ENCODE results near the gene LGALS3BP. TPM values are rescaled to one million over a fixed set of nuclear protein-coding genes. Genes with fewer than 3 reads are reported as not detected.

LGALS3BP gene
- total and polyA plus RNA-seq, 2 of the 8 experiments (the other 6 are each of a cell fraction or from before 2014, with no cell fraction given): 56.1 to 61.6 TPM

DNA sequence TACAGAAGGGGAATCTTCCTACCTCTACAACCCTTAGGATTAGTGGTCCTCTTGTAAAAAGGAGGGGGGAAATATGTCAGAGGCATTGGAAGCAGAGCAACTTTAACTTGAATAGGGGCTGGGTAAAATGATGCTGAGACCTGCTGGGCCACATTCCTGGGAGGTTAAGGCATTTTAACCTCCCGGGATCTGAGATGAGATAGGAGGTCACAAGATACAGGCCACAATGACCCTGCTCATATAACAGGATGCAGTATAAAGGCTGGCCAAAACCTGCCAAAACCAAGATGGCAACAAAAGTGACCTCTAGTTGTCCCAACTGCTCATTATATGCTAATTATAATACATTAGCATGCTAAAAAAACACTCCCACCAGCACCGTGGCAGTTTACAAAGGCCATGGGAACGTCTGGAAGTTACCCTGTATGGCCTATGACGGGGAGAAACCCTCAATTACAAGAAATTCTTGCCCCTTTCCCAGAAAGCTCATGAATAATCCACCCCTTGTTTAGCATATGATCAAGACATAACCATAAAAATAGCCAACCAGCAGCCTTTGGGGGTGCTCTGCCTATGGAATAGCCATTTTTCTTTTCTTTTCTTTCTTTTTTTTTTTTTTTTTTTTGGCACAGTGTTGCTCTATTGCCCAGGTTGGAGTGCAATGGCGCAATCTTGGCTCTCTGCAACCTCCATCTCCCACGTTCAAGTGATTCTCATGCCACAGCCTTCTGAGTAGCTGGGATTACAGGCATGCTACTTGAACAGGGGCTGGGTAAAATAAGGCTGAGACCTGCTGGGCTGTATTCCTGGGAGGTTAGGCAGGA lies 38.0 kb upstream of the LGALS3BP start:
- Histone ChIP-seq H3K14ac (ENCODE audit: insufficient read length) (no peak overlapping the region), H3K56ac (replicated peaks; ENCODE audit: insufficient read length, low read depth, low read length) (no peak overlapping the region), H4K20me1 (replicated peaks in 1 of 2; ENCODE audit: control insufficient read depth in 1 of 2, insufficient read depth in 2 of 2, low read length in 2 of 2) (no peaks in the 10 kb centered on the region), H2AFZ (ENCODE audit: low read length) (no peak overlapping the region), H2BK120ac (replicated peaks; ENCODE audit: low read depth, low read length) (no peak overlapping the region), H3K4ac (replicated peaks; ENCODE audit: insufficient read length, low read depth, low read length) (no peak overlapping the region), H3K4me2 (ENCODE audit: insufficient read depth in 1 of 2, low read depth in 2 of 2, low read length in 2 of 2) (no peak overlapping the region), H2BK15ac (ENCODE audit: low read length) (no peak overlapping the region), H2BK20ac (ENCODE audit: low read length) (no peak overlapping the region), H2AK5ac (ENCODE audit: low read depth, low read length) (no peak overlapping the region), H3K79me2 (ENCODE audit: control insufficient read depth in 1 of 2, insufficient read depth in 2 of 2, low read length in 2 of 2) (no peaks in the 10 kb centered on the region), H3K4me1 (replicated peaks in 1 of 4; ENCODE audit: control insufficient read depth in 3 of 4, insufficient read depth in 4 of 4, low read length in 3 of 4) (no peaks in the 10 kb centered on the region), H3K27ac (ENCODE audit: low read depth, low read length) (no peak overlapping the region), H3K23ac (ENCODE audit: insufficient read length) (no peak overlapping the region), H2BK5ac (ENCODE audit: low read depth, low read length) (no peak overlapping the region), H3K4me3 (ENCODE audit: extremely low read depth in 1 of 4, insufficient read depth in 2 of 4, low read depth in 3 of 4, low read length in 4 of 4) (no peak overlapping the region), H3K27me3 (replicated peaks in 1 of 4; ENCODE audit: control insufficient read depth in 3 of 4, extremely low read depth in 1 of 4, insufficient read depth in 3 of 4, low read length in 3 of 4) (peaks cover 4 to 29% (median 19%) of the 10 kb centered on the region in 4 experiments), H4K5ac (ENCODE audit: insufficient read length, low read depth, low read length) (no peak overlapping the region), H3K79me1 (ENCODE audit: low read depth, low read length) (no peaks in the 10 kb centered on the region), H4K91ac (replicated peaks; ENCODE audit: insufficient read length, low read length) (no peak overlapping the region), H4K8ac (ENCODE audit: extremely low read depth, insufficient read depth, low read length) (no peak overlapping the region), H3K36me3 (ENCODE audit: control insufficient read depth in 2 of 4, insufficient read depth in 4 of 4, low read length in 3 of 4) (no peaks in the 10 kb centered on the region), H2BK12ac (ENCODE audit: low read depth, low read length) (no peak overlapping the region), H3K23me2 (ENCODE audit: low read depth, low read length) (no peaks in the 10 kb centered on the region), H3K18ac (ENCODE audit: extremely low read depth, low read length) (no peak overlapping the region), H3K9ac (replicated peaks in 1 of 4; ENCODE audit: extremely low read depth in 1 of 4, low read depth in 3 of 4, low read length in 3 of 4) (no peak overlapping the region), H3K9me3 (ENCODE audit: insufficient read depth in 2 of 2, low read depth in 1 of 2, low read length in 1 of 2) (peaks cover 25 to 29% of the 10 kb centered on the region in 2 experiments)
- ChIA-PET CTCF (ENCODE audit: partially characterized antibody) (interaction anchor here (0.8 to 8.0 kb wide), 4 partner anchors 12 to 28 kb away, joined by 3 to 56 read pairs (median 4); no protein-coding TSS in a partner anchor), POLR2A (ENCODE audit: partially characterized antibody) (no interaction called here)
- no peak for DNase-seq (ENCODE audit: low read depth in 1 of 2, low spot score in 2 of 2)
- 58% methylated on average over 4 of the region's 6 CpGs; no CpG with 5 or more reads in 1 of the 2 experiments for WGBS, 2 experiments (ENCODE audit: extremely low coverage in 1 of 2, insufficient coverage in 1 of 2, insufficient read length in 1 of 2, insufficient replicate concordance in 2 of 2, low coverage in 1 of 2, low lambda C conversion rate in 2 of 2, missing lambda C conversion rate in 1 of 2)
- no peak for FAIRE-seq
- TF ChIP-seq, protein P1, sequence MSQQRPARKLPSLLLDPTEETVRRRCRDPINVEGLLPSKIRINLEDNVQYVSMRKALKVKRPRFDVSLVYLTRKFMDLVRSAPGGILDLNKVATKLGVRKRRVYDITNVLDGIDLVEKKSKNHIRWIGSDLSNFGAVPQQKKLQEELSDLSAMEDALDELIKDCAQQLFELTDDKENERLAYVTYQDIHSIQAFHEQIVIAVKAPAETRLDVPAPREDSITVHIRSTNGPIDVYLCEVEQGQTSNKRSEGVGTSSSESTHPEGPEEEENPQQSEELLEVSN (IDR thresholded peaks at IDR 0.05): no peak
- no peak for TF ChIP-seq HDAC6 (IDR thresholded peaks at IDR 0.05; ENCODE audit: low read depth, low read length)
- TF ChIP-seq KDM5A (IDR thresholded peaks at IDR 0.05; ENCODE audit: low read length): no peak
- no peak for TF ChIP-seq USF2 (IDR thresholded peaks at IDR 0.05; ENCODE audit: low read length)
- TF ChIP-seq TEAD4 (IDR thresholded peaks at IDR 0.05; ENCODE audit: low read depth, low read length): peak; percentile 59; the same call in 1 of the 2 replicates
- no peak for TF ChIP-seq BRCA1 (IDR thresholded peaks at IDR 0.05; ENCODE audit: low read depth, low read length)
- peak; percentile 26; the same call in 1 of the 2 replicates for TF ChIP-seq SP1 (IDR thresholded peaks at IDR 0.05; ENCODE audit: low read depth, low read length)
- TF ChIP-seq KDM4A (IDR thresholded peaks at IDR 0.05; ENCODE audit: low read depth, low read length, severe bottlenecking): no peak
- no peak for TF ChIP-seq MAFK (IDR thresholded peaks at IDR 0.05; ENCODE audit: low read depth, low read length)
- no peak for TF ChIP-seq SAP30 (IDR thresholded peaks at IDR 0.05; ENCODE audit: insufficient read depth, insufficient replicate concordance, low read length)

All from H1 (cell line).